Kidney (tissue), 14 donors: ENCODE measurements around the gene GCK. TPM values are rescaled to one million over a fixed set of nuclear protein-coding genes. Genes with fewer than 3 reads are reported as not detected.

ENCODE experiments used
- DNase-seq, 5 donors: peaks; one replicate each; pipeline ENCODE4 v3.0.0-alpha.2; 2013 to 2020
- FAIRE-seq: peaks from 2 replicates; lab custom pipeline; 2012; peaks lifted over from hg19 to GRCh38; lab: Jason Lieb, UNC
- H3K27ac ChIP-seq, 2 donors: one replicate each; pipeline ENCODE4 v1.7.0; 2013; ENCODE audit warnings: low read depth in 2 of 2, low read length in 2 of 2, inconsistent platforms in 1 of 2
- H3K27me3 ChIP-seq: one replicate; pipeline ENCODE4 v1.7.1; 2013; ENCODE audit warnings: low read length, inconsistent platforms; ENCODE audit not compliant: control insufficient read depth, insufficient read depth
- H3K36me3 ChIP-seq, 3 donors: one replicate each; pipeline versions ENCODE4 v1.7.0 to v1.7.1; 2013; ENCODE audit warnings: low read length in 3 of 3, control low read depth in 1 of 3, inconsistent platforms in 1 of 3; ENCODE audit not compliant: insufficient read depth in 3 of 3, control insufficient read depth in 2 of 3
- H3K4me1 ChIP-seq, 3 donors: one replicate each; pipeline versions ENCODE4 v1.7.0 to v1.7.1; 2013; ENCODE audit warnings: low read length in 3 of 3, inconsistent platforms in 1 of 3, low read depth in 1 of 3; ENCODE audit not compliant: control insufficient read depth in 2 of 3, insufficient read depth in 2 of 3
- H3K4me3 ChIP-seq, 3 donors: one replicate each; pipeline versions ENCODE4 v1.7.0 to v1.8.1; 2013; ENCODE audit warnings: low read length in 3 of 3, control low read depth in 1 of 3, inconsistent platforms in 1 of 3
- H3K9ac ChIP-seq, 3 donors: one replicate each; pipeline versions ENCODE4 v1.7.0 to v1.7.1; 2013; ENCODE audit warnings: low read length in 3 of 3, control low read depth in 1 of 3, inconsistent platforms in 1 of 3
- H3K9me3 ChIP-seq, 3 donors: one replicate each; pipeline versions ENCODE4 v1.7.0 to v1.7.1; 2013; ENCODE audit warnings: low read length in 3 of 3, control low read depth in 1 of 3, inconsistent platforms in 1 of 3; ENCODE audit not compliant: control insufficient read depth in 2 of 3, insufficient read depth in 1 of 3
- CTCF ChIP-seq: IDR thresholded peaks from 3 replicates; pipeline ENCODE4 v1.5.1; 2012; ENCODE audit warnings: mild to moderate bottlenecking, moderate library complexity, borderline replicate concordance; ENCODE audit not compliant: insufficient read depth; ENCODE audit errors: extremely low read depth
- intact Hi-C: fragments of 100-400 bp; cut with DNase I; formaldehyde crosslinking; loops from one replicate; pipeline ENCODE4 v1.11.1; 2022
- polyA plus RNA-seq: library from polyadenylated mRNA; stranded (reverse); fragments of 350-450 nt; fragmentation: Illumina TruSeq; extraction: RNeasy Lipid Tissue Mini Kit (QIAGEN cat#74804); gene quantifications from one replicate; pipeline ENCODE4 v1.2.3, GENCODE V29; 2014; ENCODE audit warnings: low read depth, low replicate concordance; ENCODE audit not compliant: insufficient read depth
- total RNA-seq: library from RNA; stranded (reverse); fragmentation: NEBNext Ultra II Directional; extraction: Animal tissue kit (Norgen Biotek cat#: 25700); gene quantifications from one replicate; pipeline ENCODE4 v1.2.1, GENCODE V29; 2021
- donor health status: control.
- donor health status: control.
- donor health status: control.
- donor health status: control.
- donor health status: control.
- donor health status: DM: yes; HTN: yes; CAD: no.
- donor health status: Normal renal cell carcinoma (clear cell type).

GCK gene
- total and polyA plus RNA-seq, 2 donors from 2014 or later = 0.25 to 1.0 TPM

GRCh38 chr7:44218418-44219201, 29.4 kb upstream of the GCK start:
- no peak overlapping the region for H3K4me3 ChIP-seq
- H3K9ac ChIP-seq = no peak overlapping the region
- no peak for TF ChIP-seq CTCF
- H3K36me3 ChIP-seq = no peaks in the 10 kb centered on the region
- H3K4me1 ChIP-seq = no peaks in the 10 kb centered on the region
- FAIRE-seq = no peak
- intact Hi-C loops = no loop called here
- no peak overlapping the region for H3K27ac ChIP-seq
- H3K9me3 ChIP-seq = peaks cover 0 to 3% (median 0%) of the 10 kb centered on the region in 3 donors
- no peaks in the 10 kb centered on the region for H3K27me3 ChIP-seq
- peak; percentile 52 to 74 (median 72) for DNase-seq

GRCh38 chr7:44217852-44218402, 28.7 kb upstream of the GCK start:
- FAIRE-seq = no peak

GRCh38 chr7:44217223-44217714, 28.0 kb upstream of the GCK start:
- no peaks in the 10 kb centered on the region for H3K27me3 ChIP-seq
- no peak overlapping the region for H3K27ac ChIP-seq
- H3K36me3 ChIP-seq = peaks cover 0 to under 1% (median 0%) of the 10 kb centered on the region in 3 donors
- H3K4me1 ChIP-seq = no peaks in the 10 kb centered on the region
- TF ChIP-seq CTCF = no peak
- intact Hi-C loops = no loop called here
- no peak overlapping the region for H3K9ac ChIP-seq
- H3K9me3 ChIP-seq = peaks cover 0 to 3% (median 0%) of the 10 kb centered on the region in 3 donors
- H3K4me3 ChIP-seq = no peak overlapping the region
- DNase-seq = peak in 1 of 5 donors; percentile 51
- no peak for FAIRE-seq

More at GRCh38 chr7:44217852-44218402, 28.7 kb upstream of the GCK start:
- no peak overlapping the region for H3K9ac ChIP-seq
- H3K27me3 ChIP-seq = no peaks in the 10 kb centered on the region
- intact Hi-C loops = no loop called here
- H3K9me3 ChIP-seq = peaks cover 0 to 3% (median 0%) of the 10 kb centered on the region in 3 donors
- DNase-seq = peak in 1 of 5 donors; percentile 56
- H3K4me1 ChIP-seq = no peaks in the 10 kb centered on the region
- TF ChIP-seq CTCF = no peak
- no peak overlapping the region for H3K4me3 ChIP-seq
- H3K36me3 ChIP-seq = no peaks in the 10 kb centered on the region
- no peak overlapping the region for H3K27ac ChIP-seq
